ENCODE data around the gene P2RX6.

P2RX6 gene

GRCh38 chr22:21064917-21065864, 50.2 kb downstream of the P2RX6 start:
- TF ChIP-seq SNAI2 (CRISPR knock-in tag; IDR thresholded peaks at IDR 0.05) (no peak), ISL1 (CRISPR knock-in tag; IDR thresholded peaks at IDR 0.05) (no peak), POU6F1 (CRISPR knock-in tag; IDR thresholded peaks at IDR 0.05; ENCODE audit: borderline replicate concordance, low read depth) (no peak), ZFP3 (CRISPR knock-in tag; IDR thresholded peaks at IDR 0.05) (no peak), ARNTL (CRISPR knock-in tag; IDR thresholded peaks at IDR 0.05; ENCODE audit: borderline replicate concordance, low read depth) (no peak), TOX (CRISPR knock-in tag; IDR thresholded peaks at IDR 0.05; ENCODE audit: borderline replicate concordance) (no peak), OSR1 (CRISPR knock-in tag; IDR thresholded peaks at IDR 0.05) (no peak), ZC3H10 (CRISPR knock-in tag; IDR thresholded peaks at IDR 0.05) (no peak), RARB (CRISPR knock-in tag; IDR thresholded peaks at IDR 0.05) (no peak), TCF4 (CRISPR knock-in tag; IDR thresholded peaks at IDR 0.05; ENCODE audit: borderline replicate concordance) (no peak), ZNF8 (CRISPR knock-in tag; IDR thresholded peaks at IDR 0.05) (no peak), TSHZ2 (CRISPR knock-in tag; IDR thresholded peaks at IDR 0.05) (no peak)
- TF ChIP-seq, protein P1, sequence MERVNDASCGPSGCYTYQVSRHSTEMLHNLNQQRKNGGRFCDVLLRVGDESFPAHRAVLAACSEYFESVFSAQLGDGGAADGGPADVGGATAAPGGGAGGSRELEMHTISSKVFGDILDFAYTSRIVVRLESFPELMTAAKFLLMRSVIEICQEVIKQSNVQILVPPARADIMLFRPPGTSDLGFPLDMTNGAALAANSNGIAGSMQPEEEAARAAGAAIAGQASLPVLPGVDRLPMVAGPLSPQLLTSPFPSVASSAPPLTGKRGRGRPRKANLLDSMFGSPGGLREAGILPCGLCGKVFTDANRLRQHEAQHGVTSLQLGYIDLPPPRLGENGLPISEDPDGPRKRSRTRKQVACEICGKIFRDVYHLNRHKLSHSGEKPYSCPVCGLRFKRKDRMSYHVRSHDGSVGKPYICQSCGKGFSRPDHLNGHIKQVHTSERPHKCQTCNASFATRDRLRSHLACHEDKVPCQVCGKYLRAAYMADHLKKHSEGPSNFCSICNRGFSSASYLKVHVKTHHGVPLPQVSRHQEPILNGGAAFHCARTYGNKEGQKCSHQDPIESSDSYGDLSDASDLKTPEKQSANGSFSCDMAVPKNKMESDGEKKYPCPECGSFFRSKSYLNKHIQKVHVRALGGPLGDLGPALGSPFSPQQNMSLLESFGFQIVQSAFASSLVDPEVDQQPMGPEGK (CRISPR knock-in tag; IDR thresholded peaks at IDR 0.05; ENCODE audit: borderline replicate concordance): no peak
- TF ChIP-seq, protein P2, sequence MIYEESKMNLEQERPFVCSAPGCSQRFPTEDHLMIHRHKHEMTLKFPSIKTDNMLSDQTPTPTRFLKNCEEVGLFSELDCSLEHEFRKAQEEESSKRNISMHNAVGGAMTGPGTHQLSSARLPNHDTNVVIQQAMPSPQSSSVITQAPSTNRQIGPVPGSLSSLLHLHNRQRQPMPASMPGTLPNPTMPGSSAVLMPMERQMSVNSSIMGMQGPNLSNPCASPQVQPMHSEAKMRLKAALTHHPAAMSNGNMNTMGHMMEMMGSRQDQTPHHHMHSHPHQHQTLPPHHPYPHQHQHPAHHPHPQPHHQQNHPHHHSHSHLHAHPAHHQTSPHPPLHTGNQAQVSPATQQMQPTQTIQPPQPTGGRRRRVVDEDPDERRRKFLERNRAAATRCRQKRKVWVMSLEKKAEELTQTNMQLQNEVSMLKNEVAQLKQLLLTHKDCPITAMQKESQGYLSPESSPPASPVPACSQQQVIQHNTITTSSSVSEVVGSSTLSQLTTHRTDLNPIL (CRISPR knock-in tag; IDR thresholded peaks at IDR 0.05; ENCODE audit: low read depth): no peak
- ATAC-seq: no peak

DNA sequence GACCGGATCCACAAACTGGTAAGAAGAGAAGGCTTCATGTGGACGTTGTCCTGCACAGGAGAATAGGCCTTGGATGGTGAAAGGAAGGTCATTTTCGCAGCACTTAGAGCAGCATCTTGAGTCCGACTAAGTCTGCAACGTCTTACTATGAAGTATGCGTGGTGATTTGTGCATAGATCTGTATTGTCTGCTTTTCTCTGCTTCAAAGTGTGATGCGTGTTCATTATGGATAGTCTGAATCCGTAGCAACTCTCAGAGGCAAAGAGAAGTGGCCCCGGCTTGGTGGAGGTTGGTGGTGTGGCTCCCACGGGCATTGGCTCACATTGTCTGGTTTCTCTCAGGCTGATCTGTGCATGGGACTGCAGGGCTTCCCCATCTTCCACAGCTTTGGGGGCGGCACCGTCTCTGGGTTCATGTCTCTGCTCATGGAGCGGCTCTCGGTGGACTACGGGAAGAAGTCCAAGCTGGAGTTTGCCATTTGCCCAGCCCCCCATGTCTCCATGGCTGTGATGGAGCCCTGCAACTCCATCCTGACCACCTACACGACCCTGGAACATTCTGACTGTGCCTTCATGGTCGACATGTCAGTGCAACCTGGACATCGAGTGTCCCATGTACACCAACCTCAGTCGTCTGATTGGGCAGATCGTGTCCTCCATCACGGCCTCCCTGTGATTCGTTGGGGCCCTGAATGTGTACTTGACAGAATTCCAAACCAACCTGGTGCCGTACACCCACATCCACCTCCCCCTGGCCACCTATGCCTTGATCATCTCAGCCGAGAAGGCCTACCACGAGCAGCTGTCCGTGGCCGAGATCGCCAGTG, 52.3 kb downstream of the P2RX6 start:
- TF ChIP-seq ZFP30 (CRISPR knock-in tag; IDR thresholded peaks at IDR 0.05) (no peak), TSHZ2 (CRISPR knock-in tag; IDR thresholded peaks at IDR 0.05) (no peak), ISL1 (CRISPR knock-in tag; IDR thresholded peaks at IDR 0.05) (no peak), GLIS3 (CRISPR knock-in tag; IDR thresholded peaks at IDR 0.05) (no peak), OSR1 (CRISPR knock-in tag; IDR thresholded peaks at IDR 0.05) (no peak), ZNF70 (CRISPR knock-in tag; IDR thresholded peaks at IDR 0.05) (no peak), ESRRG (CRISPR knock-in tag; IDR thresholded peaks at IDR 0.05) (no peak), CSDC2 (CRISPR knock-in tag; IDR thresholded peaks at IDR 0.05) (no peak), ZFP3 (CRISPR knock-in tag; IDR thresholded peaks at IDR 0.05) (no peak), ZNF8 (CRISPR knock-in tag; IDR thresholded peaks at IDR 0.05) (no peak), TOX (CRISPR knock-in tag; IDR thresholded peaks at IDR 0.05; ENCODE audit: borderline replicate concordance) (no peak), ARNTL (CRISPR knock-in tag; IDR thresholded peaks at IDR 0.05; ENCODE audit: borderline replicate concordance, low read depth) (no peak), BACH2 (CRISPR knock-in tag; IDR thresholded peaks at IDR 0.05; ENCODE audit: borderline replicate concordance) (no peak), ZC3H10 (CRISPR knock-in tag; IDR thresholded peaks at IDR 0.05) (no peak)
- TF ChIP-seq, protein P2 (CRISPR knock-in tag; IDR thresholded peaks at IDR 0.05; ENCODE audit: low read depth): no peak
- ATAC-seq: no peak

All from SK-N-SH treated with all-trans-retinoic acid at 6 μM for 48 hours (cell line).